NCI-H128 (cell line): Measurements from ENCODE around the gene SCNN1A.

Source experiments
- DNase-seq: peaks from one replicate; lab custom pipeline; 2025; ENCODE audit not compliant: unreplicated experiment; lab: John Stamatoyannopoulos, UW

Gene SCNN1A

DNA sequence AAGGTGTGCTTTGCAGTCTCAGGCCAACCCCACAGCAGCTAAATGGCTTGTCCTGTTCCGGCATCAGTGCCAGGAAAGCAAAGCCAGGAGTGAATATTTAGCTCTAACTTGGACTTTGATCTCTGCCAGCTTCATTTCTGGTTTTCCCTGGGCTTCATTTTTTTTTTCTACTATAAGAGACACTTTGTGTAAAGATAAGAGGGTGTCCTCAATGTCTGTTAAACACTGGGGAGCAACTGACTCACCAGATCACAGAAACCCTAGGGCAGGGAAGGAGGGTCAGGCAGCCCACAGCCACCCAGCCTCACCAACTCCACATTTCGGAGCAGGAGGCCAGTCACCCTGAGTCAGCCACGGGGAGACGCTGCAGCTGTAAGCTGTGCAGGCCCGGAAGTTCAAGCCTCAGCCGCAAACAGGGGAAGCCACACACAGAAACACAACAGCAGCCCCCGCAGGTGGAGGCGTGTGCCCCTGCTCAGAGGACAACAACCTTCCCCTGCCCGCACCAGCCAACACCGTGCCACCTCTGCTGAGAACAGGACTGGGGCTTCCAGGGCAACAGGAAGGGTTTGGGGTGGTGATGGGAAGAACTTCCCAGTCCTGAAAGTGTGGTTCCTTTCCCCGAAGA lies 39.8 kb downstream of the SCNN1A start:
- DNase-seq: no peak

DNA sequence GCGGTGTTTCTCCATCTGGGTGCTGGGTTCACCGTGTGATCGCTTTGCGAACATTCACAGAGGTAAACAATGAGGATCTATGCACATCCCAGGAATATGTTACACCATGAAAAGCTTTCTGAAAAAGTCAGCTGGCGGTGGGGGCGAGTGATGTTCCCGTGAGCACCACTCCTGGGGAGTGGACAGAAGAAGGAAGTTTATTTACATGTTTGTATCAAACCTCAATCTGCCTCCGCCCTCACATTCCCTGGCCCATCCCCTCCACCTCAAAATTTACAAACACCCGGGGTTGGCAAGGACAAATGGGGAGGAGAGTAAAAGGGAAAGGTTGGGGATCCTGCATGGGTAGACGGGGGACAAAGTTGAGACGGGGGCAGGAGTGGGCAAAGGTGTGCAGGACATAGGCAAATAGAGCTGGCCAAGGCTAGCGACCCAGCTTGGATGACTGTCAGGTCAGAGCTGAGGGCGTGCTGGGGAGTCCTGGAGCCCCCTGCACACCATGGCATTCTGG lies 40.4 kb downstream of the SCNN1A start:
- no peak for DNase-seq

DNA sequence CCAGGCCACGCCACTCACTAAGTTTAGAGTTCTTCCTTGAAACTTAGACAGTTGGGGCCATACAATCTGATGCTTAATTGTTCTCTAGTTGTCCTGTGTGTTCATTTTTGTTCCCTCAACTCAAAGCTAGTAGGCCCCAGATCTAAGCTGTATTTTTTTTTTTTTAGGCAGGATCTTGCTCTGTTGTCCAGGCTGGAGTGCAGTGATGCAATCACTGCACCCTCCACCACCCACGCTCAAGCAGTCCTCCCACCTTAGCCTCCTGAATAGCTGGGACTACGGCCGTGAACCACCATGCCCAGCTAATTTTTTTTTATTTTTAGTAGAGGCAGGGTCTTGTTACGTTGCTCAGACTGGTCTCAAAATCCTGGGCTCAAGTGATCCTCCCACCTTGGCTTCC lies 41.0 kb downstream of the SCNN1A start:
- no peak for DNase-seq

DNA sequence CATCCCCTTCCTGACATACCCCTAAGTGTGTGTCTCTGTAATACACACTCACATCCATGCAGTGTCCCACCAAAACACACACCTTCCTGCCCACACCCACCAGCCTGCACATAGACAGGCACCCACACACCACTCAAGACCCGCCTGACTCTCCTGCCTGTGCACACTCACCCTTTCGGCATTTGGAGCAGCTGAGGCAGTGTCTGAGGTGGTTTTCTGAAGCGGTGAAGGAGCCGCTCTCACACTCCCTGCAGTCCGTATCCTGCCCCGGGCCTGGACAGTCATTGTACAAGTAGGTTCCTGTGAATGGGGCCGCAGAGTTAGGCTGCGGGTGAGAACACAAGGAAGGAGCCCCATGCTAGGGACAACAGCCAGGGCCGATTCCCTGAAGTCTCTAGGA lies 41.8 kb downstream of the SCNN1A start:
- DNase-seq: no peak

- DNase-seq: no peak
Measured at GRCh38 chr12:6333029-6333428, 42.3 kb downstream of the SCNN1A start.

GRCh38 chr12:6332459-6332858 lies 42.9 kb downstream of the SCNN1A start:
- DNase-seq: no peak

DNA sequence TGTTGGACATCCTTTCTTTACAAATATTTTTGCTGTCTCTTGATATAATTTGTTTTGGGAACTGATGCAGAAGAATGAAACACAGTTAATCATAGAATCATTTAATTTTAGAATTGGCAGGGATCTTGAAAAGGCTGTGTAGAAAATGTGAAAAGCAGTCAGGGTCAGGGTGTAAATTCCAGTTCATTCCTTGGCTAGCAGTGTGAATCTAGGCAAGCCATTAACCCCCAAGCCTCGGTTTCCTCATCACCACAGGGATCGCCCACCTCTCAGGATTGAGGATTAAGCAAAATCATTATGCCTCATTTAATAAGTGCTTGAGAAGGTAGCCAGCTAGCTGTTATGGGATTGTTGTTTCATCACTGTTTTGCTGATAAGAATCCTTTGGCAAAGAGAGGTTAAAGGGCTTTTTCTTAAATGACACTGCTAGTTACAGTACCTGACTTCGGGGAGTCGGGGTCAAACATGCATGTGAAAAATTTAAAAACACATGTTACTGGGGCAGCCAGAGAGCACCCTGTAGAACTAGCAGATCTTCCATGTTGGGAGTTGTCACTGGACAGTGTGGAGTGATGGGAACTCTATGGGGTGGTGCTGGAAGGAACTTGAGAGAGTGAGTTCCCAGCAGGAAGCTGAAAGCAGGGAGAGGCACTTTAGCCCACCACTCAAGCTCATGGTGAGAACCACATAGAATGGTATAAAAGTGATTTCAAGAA lies 44.2 kb downstream of the SCNN1A start:
- DNase-seq: no peak

- no peak for DNase-seq
Measured at GRCh38 chr12:6330192-6330591, 45.2 kb downstream of the SCNN1A start.

GRCh38 chr12:6329703-6330064 lies 45.7 kb downstream of the SCNN1A start:
- DNase-seq: no peak

DNA sequence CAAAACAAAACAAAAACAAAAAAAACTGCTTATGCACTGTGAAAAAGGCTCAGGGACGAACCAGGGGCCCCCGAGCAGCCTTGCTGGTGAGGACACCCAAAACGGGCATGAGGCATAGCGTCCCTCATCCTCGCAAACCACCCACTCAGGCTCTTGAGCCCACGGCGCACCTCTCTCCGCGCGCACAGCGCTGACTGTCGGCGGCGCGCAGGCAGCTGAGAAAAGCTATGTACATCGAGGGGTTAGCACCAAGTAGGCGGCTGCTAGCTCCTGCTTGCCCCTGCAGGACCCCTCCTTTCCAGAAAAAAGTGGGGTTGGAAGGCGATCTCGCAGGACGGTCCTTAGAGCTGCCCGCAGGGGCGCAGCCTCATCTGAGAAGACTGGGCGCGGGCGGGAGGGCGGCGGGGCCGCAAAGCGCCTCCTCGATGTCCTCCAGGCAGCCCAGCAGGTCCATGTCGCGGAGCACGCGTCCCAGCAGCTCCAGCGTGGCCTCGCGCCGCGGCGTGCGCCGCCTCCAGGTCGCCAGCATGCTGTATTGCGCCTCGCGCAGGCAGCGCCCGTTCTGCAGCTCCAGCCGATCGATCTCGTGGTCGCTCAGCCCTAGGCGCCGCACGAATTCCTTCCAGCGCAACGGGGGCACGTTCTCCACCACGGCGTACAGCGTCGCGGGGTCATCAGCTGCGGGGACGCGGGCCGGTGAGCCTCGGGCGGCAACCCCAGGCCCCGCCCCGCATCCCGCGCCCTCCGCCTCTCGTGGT lies 46.2 kb downstream of the SCNN1A start:
- no peak for DNase-seq

GRCh38 chr12:6328045-6328779 lies 47.2 kb downstream of the SCNN1A start:
- DNase-seq: no peak

GRCh38 chr12:6327229-6328041 lies 47.9 kb downstream of the SCNN1A start:
- DNase-seq: no peak

GRCh38 chr12:6326316-6327228 lies 48.8 kb downstream of the SCNN1A start:
- peak; percentile 28 for DNase-seq

- no peak for DNase-seq
Measured at GRCh38 chr12:6324936-6325750, 50.2 kb downstream of the SCNN1A start.

GRCh38 chr12:6323995-6324711 lies 51.2 kb downstream of the SCNN1A start:
- DNase-seq: no peak

DNA sequence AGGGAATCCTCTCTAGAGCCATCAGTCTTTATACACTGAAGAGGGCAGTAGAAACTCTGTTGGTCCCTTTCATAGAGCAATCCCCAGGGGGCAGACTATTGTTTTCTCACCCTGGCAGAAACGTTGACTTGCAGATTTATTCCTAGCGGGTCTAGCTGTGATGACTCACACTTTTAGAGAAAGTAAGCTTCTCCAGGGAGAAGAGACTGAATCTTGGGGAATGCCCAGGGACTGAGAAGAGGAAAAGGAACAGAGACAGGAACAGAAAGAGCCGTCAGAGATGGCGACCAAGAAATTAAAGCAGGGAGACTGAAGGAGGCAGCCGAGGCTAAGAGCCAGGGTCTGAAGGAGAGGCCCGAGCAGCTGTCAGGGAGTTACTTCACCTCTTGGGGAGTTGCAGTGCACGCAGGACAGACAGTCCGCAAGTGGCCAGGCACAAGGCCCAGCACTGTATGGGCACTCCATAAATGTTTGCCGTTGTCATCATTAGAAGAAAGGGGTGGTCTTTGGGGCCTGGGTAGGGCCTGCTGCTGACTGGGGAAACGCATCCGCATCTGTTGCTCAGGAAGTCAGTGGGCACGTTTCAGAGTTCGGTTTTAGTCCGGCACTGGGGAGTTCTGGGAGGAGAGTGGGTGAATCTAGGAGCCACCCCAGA lies 51.9 kb downstream of the SCNN1A start:
- DNase-seq: peak; percentile 38

GRCh38 chr12:6322969-6323339 lies 52.4 kb downstream of the SCNN1A start:
- DNase-seq: no peak

DNA sequence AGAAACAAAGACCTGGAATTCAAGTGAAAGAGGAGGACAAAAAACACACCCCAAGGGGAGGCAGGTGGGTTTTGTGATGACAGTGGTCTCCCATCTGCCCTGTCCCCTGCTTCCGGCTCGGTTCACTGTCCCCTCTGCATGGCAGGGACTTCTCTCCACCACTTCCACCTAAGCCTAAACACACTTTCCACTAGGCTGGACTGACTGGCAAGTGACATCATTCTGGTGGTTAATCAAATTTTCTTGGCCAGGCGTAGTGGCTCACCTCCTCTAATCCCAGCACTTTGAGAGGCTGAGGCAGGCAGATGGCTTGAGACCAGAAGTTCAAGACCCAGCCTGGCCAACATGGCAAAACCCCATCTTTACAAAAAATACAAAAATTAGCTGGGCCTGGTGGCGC lies 53.0 kb downstream of the SCNN1A start:
- DNase-seq: no peak
